ENCODE data around the gene BRD3. TPM values are rescaled to one million over a fixed set of nuclear protein-coding genes. Genes with fewer than 3 reads are reported as not detected.

BRD3 gene
- total RNA-seq, 1 experiment from 2014 or later, result 61.6 TPM

DNA sequence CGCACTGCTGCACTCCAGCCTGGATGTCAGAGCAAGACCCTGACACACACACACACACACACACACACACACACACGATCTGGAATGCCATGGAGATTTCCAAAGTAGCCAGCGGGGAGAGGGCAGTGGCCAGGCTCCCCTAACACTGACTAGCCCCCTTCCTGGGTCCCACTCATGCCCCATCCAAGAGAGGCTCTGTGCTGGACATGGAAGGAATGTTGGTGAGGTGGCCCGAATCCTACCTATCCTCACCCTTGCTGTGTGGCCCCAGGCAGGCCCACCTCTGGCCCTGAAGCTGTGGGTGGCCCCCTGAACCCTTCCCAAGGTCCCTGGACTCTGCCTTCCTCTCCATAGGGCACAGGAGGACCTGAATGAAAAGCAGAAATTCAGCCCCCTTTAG, 7.3 kb downstream of the BRD3 start:
- CTCF ChIA-PET, result no interaction called here
- H3K4me3 ChIP-seq (ENCODE audit: low read depth, low read length, poor library complexity, severe bottlenecking), result no peak overlapping the region
- no peak overlapping the region for H3K27ac ChIP-seq (ENCODE audit: low read depth, low read length, poor library complexity, severe bottlenecking)
- BruUV-seq (replicated peaks), result no TSS peak
- H3K4me1 ChIP-seq (ENCODE audit: insufficient read depth, low read length, poor library complexity, severe bottlenecking), result no peaks in the 10 kb centered on the region
- TF ChIP-seq, protein P1, sequence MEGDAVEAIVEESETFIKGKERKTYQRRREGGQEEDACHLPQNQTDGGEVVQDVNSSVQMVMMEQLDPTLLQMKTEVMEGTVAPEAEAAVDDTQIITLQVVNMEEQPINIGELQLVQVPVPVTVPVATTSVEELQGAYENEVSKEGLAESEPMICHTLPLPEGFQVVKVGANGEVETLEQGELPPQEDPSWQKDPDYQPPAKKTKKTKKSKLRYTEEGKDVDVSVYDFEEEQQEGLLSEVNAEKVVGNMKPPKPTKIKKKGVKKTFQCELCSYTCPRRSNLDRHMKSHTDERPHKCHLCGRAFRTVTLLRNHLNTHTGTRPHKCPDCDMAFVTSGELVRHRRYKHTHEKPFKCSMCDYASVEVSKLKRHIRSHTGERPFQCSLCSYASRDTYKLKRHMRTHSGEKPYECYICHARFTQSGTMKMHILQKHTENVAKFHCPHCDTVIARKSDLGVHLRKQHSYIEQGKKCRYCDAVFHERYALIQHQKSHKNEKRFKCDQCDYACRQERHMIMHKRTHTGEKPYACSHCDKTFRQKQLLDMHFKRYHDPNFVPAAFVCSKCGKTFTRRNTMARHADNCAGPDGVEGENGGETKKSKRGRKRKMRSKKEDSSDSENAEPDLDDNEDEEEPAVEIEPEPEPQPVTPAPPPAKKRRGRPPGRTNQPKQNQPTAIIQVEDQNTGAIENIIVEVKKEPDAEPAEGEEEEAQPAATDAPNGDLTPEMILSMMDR (conservative IDR thresholded peaks at IDR 0.05; ENCODE audit: low read depth, low read length), result no peak
- TF ChIP-seq EZH2 (IDR thresholded peaks at IDR 0.05; ENCODE audit: borderline replicate concordance, low read depth, low read length, poor library complexity, severe bottlenecking), result no peak
- no peaks in the 10 kb centered on the region for H3K9me3 ChIP-seq (ENCODE audit: low read depth, low read length, poor library complexity, severe bottlenecking)
- POLR2A ChIA-PET (ENCODE audit: low non-redundant PET), result no interaction called here
- no peaks in the 10 kb centered on the region for H3K36me3 ChIP-seq (ENCODE audit: insufficient read depth, low read length, poor library complexity, severe bottlenecking)
- intact Hi-C loops (cut with micrococcal nuclease; ENCODE audit: unreplicated experiment), result loop anchor here (10.0 kb wide), 1 partner anchor 936 kb away; the partner anchor contains the start of gene RALGDS
- H3K27me3 ChIP-seq (replicated peaks; ENCODE audit: insufficient read depth, low read depth, low read length, poor library complexity), result no peaks in the 10 kb centered on the region
- no peak for DNase-seq (ENCODE audit: low spot score)

DNA sequence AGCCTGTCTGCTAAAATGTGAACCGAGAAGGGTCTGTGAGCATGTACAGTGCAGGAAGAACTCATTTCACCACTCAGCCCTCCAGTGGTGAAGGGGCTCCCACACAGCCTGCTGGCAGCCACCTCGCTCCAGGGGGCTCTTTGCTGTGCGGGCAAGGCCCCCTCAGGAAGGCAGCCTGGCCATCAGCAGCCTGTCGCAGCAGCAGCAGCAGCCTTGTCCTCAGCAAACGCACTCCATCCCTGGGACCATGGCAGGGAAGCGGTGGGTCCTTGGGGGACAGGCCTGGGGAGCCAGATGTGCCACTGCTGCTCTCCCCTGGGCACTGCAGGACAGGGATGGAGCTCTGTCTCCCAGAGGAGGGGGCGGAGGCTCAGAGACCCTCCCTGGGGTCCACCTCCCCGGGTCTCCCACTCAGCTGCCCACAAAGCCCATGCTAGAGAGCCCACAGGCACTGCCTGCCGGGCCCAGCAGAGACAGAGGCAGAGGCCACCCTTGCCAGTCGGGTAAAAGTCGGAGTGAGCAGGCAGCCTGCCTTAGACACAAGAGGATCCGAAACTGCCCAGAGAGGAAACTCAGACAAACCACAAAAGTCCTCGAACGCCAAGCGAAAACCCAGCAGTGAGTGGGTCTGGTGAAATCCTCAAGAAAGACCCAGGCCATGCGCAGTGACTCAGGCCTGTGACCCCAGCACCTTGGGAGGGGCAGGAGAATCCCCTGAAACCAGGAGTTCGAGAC, 8.0 kb downstream of the BRD3 start:
- Histone ChIP-seq H3K27me3 (replicated peaks; ENCODE audit: insufficient read depth, low read depth, low read length, poor library complexity) (no peaks in the 10 kb centered on the region), H3K9me3 (ENCODE audit: low read depth, low read length, poor library complexity, severe bottlenecking) (no peaks in the 10 kb centered on the region), H3K4me3 (ENCODE audit: low read depth, low read length, poor library complexity, severe bottlenecking) (no peak overlapping the region), H3K27ac (ENCODE audit: low read depth, low read length, poor library complexity, severe bottlenecking) (peak overlapping the region; percentile 42), H3K36me3 (ENCODE audit: insufficient read depth, low read length, poor library complexity, severe bottlenecking) (no peaks in the 10 kb centered on the region), H3K4me1 (ENCODE audit: insufficient read depth, low read length, poor library complexity, severe bottlenecking) (no peaks in the 10 kb centered on the region)
- ChIA-PET CTCF (no interaction called here), POLR2A (ENCODE audit: low non-redundant PET) (no interaction called here)
- TF ChIP-seq, protein P1 (conservative IDR thresholded peaks at IDR 0.05; ENCODE audit: low read depth, low read length), result no peak
- no peak for TF ChIP-seq EZH2 (IDR thresholded peaks at IDR 0.05; ENCODE audit: borderline replicate concordance, low read depth, low read length, poor library complexity, severe bottlenecking)
- no TSS peak for BruUV-seq (replicated peaks)
- intact Hi-C loops (cut with micrococcal nuclease; ENCODE audit: unreplicated experiment), result loop anchor here (10.0 kb wide), 1 partner anchor 935 kb away; the partner anchor contains the start of gene RALGDS
- no peak for DNase-seq (ENCODE audit: low spot score)

DNA sequence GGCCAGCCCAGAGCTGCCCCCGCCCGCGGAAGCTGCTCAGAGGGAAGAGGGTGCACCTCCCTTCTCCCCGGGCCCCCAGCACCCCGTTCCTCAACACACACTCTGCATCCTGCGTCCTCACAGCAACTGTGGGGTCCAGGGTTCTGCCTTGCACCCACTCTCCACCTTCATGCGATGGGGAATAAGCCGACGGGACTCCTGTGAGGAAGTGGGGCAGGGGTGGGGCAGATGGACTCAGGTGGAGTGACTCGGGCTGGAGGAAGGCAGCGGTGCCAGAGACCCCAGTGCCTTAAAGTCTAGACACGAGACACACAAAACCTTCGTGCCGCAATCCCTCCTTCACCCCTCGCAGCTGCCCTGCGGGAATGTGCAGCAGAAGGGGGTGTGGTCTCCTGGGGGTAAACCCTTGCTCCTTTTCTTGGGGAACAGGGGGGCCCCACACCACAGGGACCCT, 8.6 kb downstream of the BRD3 start:
- intact Hi-C loops (cut with micrococcal nuclease; ENCODE audit: unreplicated experiment), result no loop called here
- H3K4me1 ChIP-seq (ENCODE audit: insufficient read depth, low read length, poor library complexity, severe bottlenecking), result no peaks in the 10 kb centered on the region
- TF ChIP-seq, protein P1 (conservative IDR thresholded peaks at IDR 0.05; ENCODE audit: low read depth, low read length), result no peak
- no peak for TF ChIP-seq EZH2 (IDR thresholded peaks at IDR 0.05; ENCODE audit: borderline replicate concordance, low read depth, low read length, poor library complexity, severe bottlenecking)
- no peak overlapping the region for H3K4me3 ChIP-seq (ENCODE audit: low read depth, low read length, poor library complexity, severe bottlenecking)
- peak overlapping the region; percentile 42 for H3K27ac ChIP-seq (ENCODE audit: low read depth, low read length, poor library complexity, severe bottlenecking)
- no TSS peak for BruUV-seq (replicated peaks)
- no peaks in the 10 kb centered on the region for H3K9me3 ChIP-seq (ENCODE audit: low read depth, low read length, poor library complexity, severe bottlenecking)
- H3K36me3 ChIP-seq (ENCODE audit: insufficient read depth, low read length, poor library complexity, severe bottlenecking), result no peaks in the 10 kb centered on the region
- POLR2A ChIA-PET (ENCODE audit: low non-redundant PET), result no interaction called here
- DNase-seq (ENCODE audit: low spot score), result no peak
- CTCF ChIA-PET, result no interaction called here
- H3K27me3 ChIP-seq (replicated peaks; ENCODE audit: insufficient read depth, low read depth, low read length, poor library complexity), result no peaks in the 10 kb centered on the region

Measured in A673 (cell line).